NCI-H2196 treated with DMSO at 0.1 percent for 48 hours (cell line): ENCODE data around the gene DPF3.

ENCODE experiments used
- DNase-seq: peaks from one replicate; lab custom pipeline; 2025; ENCODE audit not compliant: unreplicated experiment; lab: John Stamatoyannopoulos, UW

The DPF3 gene

DNA sequence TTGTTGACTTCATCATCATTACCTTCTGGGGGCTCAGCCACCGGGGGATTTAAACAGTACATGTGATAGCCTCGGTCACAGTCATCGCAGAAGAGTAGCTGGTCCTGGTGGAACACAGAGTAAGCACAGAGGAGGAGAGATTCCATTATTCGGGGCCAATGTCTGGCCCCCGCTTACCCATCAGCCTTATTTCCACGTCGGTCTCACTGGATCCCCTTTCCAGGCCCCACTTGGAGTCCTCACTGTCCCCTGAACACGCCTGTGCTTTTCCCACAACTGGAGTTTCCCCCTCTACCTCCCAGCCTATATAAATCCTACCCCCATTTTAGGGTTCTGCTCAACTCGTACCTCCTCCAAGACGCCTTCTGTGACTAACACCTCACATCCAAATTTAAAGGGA lies 274.0 kb downstream of the DPF3 start:
- DNase-seq, result no peak

DNA sequence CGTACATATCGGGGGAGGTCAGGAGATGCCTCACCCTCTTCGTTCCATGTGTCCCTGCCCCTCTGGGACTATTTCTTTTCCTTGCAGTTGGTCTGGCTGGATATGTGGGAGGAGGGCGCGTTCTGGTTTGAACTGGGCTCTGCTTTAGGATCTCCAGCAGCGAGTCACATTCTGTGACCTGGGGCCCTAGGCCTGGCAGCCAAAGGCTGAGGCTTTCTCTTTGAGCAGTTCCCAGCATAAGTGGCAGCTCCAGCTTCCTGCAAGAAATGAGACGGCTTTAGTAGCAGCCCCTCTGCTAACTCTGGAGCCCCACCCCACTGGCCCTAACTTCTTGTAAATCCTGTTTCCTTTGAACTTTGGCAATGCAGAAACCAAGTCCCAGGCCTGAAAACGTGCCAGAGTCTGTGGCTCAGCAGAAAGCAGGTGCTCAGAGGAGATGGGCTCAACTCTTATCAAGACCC lies 274.8 kb downstream of the DPF3 start:
- DNase-seq, result no peak

DNA sequence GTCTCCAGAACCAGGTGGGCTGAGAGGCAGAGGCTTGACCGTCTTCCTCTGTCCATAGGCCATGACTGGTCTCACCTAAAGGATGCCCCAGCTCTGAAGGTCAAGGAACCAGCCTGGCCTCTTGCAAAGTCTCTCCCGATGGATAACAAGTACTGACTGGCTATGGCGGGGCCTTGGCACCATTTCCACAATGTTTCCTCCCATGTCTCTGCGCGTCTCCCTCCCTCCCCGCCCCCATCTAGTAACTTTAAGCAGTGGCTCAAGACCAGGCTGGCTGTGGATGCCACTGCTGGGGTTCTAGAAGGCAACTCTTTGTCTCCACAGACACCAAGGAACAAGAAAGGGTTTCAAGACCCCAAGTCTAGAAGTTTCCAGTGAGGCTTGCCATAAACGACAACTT lies 275.5 kb downstream of the DPF3 start:
- no peak for DNase-seq

DNA sequence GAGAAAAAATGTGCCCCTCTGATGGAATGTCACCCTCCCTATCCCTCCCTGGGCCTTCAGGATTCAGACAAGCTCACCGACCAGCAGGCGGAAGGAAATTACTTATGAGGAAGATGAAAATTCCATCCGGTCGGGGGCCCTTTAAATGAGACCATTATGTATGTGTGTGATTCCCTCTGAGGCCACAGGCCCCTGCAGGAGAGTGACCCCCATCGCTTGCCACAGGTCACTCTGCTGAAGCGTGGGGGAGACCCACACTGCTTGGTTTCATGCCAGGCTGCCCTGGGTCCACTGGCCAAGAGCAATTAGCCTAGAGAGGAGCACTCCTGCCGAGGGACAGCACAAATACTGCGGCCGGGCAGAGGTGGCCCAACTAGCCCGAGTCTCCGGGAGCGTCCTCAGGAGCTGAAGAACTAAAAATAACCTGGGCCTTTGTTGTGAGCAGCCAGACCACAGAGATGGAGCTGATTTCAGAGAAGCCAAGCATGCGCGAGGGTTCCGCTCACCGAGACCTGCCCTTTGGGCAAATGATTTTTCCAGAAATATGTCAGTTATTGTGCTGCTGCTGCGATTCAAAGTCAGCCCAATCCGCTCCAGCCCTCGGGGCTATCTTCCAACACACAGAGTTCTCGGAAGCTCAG lies 276.4 kb downstream of the DPF3 start:
- DNase-seq, result no peak

DNA sequence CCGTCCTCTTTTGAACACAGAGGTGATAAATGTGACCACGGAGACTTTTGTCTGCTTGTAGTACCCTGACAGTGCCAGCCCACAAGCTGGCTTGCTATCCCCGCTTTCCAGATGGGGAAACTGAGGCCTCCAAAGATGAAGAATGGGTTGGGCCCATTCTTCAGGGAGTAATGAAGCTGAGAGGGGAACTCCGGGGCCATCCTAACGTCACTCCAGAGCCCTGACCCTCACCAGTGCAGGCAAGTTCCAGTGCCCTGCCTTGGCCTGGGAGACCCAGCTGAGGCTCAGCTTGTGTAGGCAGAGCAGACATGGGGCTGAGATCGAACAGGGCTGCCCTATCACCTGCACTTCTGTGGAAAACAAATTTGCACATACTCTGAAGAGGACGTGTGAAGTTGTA lies 277.1 kb downstream of the DPF3 start:
- DNase-seq, result no peak

DNA sequence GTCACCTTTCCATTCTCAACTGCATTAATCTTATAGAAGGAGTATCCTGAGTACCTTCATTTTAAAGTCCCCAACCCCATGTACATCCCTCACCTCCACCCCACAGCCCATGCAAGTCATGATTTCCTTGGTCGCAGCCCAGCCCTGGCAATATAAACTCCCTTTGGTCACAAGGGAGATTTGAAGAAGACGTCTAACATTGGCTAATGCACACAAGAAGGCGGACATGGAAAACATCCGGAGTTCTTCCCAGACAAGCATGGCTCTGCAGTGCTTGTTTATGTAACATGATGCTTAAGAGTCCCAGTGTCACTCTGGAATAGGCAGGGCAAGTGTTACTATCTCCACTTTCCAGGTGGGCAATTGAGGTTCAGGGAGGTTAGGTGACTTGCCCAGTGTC lies 277.6 kb downstream of the DPF3 start:
- no peak for DNase-seq

DNA sequence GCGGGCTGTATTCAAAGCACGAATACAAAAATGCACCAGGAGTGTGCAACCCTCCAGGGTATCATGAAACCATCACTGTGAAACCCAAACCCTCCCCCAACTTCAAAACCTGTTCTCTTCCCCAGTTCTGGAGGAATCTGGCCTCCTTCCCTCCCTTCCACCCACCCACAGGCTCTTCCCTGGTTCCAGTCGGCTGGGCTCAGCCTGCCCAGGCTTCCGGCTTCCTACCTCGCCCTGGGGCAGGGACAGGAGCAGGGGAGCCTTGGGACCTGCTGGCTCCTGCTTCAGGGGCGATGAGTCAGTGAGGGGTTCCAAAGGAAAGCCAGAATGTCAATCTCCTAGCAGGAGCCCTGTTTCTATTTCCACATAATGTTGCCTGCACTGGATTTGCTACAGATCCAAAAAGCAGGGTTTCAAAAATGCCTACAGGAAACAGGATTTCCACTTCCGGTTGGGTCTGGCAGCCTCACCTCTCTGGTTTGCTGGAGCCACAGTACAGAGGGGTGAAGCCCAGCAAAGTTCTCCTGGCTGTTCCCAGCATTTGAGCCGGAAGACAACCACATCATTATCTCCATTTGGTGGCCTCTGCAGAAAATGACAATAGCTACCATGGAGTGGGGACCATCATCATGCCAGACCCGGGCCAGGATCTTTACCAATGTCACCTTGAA lies 278.3 kb downstream of the DPF3 start:
- DNase-seq, result no peak

DNA sequence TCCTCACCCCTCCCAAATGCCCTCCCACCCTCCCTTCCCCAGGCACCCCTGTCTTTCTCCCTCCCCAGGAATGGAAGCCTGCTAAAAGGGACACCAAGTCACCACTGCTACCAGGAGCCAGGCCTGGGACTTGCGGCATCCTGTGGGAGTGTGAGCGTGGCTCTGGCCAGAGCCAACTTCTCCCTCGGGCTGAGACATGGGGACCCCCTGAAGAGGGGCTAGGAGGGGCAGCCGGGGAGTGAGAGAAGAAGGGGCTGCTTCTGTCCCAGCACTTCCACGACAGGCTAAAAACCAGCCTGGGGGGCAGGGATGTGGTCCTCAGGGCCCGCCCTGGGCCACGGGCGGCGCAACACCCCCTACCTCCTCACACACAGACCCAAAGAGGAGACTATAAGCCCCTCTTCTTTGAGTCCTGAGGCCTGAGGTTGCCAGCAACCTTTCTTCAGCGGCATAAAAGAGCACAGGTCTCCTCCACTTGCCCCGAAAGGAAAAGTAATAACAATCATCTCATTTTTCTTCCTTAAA lies 278.9 kb downstream of the DPF3 start:
- no peak for DNase-seq

DNA sequence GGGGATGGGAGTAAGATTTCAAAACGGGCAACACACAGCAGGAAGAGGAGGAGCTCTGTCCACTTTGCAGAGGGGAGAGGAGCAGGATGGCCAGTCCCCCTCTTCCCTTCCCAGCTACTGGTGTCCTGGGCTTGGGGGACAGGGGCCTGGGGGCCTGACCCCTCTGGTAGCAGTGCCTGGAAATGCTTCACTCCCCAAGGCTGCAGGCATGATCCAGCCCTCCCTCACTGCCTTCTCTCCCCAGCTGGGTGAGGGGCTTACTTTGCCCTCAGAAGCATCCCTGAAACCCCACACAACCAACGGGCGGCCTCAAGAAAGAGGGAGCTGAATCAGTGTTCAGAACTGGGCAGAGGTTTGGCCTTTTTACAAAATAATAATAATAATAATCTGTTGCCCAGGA lies 279.5 kb downstream of the DPF3 start:
- DNase-seq, result no peak

DNA sequence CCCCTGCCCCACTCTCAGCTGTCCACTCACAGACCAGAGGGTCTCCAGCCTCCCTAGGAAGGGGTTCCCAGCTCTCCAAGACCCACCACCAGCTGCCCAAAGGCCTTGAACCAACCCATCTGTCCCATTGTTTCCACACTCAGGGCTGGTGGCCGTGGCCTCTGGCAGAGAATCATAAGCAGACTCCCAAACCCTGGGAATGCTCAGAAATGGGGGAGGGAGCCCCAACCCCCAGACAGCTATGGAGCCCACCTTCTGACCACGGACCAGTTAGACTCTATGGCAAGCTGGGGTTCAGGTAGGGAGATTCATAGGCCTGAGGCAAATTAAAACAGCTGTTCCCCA lies 280.0 kb downstream of the DPF3 start:
- no peak for DNase-seq

DNA sequence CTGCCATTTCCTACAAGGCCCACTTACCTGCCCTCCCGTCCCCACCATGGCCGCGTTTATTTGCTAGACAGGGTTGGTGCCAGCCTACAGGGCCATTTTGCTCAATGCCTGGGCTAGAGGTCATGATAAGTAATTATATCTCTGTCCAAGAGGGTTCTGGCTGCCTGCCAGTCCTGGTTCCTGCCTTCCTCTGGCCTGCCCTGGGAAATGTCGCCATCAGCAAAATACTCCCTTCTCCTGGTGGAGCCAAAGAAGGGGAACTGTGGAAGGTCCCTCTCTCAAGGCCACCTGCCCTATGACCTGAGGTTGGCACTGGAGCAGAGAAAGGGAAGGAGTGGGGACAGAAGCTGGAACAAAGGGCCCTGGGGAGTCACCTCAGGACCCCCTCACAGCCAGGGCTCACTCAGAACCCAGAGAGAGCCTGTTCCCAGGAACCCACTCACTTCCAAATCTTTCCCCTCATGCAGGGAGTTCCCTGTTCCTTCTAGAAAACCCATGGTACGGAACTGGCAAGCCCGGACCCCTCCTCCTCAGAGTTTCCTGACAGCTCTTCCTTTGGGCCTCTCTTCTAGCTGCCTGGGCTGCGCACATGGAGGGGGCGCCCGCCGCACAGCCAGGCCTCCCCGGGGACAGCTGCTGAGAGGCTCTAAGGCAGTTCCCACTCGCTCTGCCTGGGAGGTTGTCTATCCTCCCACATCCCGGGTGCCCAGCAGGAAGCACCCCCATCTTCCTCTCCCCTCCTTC lies 280.5 kb downstream of the DPF3 start:
- no peak for DNase-seq

DNA sequence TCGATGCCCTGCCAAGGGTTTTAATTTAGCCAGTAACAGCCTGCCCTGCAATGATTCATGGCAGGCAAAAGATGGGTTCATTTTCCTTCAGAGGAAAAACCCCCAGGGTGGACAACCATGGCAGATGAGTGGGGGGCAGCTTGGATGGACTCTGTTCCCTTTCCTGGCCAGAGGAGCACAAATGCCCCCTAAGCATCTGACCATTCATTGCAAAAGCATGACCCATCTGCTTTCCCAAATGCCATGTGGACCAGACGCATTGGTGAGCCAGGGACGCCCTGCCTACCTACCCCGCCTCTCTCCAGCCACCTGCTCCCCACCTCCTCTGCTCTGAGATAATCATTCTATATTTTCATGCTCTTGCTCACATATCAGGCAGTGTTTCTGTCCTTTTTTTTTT lies 281.9 kb downstream of the DPF3 start:
- DNase-seq, result no peak

DNA sequence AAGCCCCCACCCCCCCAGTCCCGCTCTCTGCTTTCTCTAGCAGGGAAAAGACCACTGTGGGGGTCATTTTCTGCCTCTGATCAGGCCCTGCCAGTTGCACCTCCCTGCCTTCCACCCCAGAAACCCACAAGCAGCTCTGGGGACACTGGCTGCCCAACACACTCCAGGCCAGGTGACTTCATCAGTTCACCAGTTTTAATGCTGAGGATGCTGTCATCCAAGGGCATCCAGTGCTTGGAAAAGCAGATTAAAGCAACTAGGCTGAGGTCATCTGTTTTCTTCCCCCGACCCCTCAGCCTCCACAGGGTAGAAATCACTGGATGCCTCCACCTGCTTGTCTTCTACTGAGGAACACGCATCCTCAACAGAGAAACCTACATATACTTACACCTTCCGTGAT lies 282.4 kb downstream of the DPF3 start:
- no peak for DNase-seq

DNA sequence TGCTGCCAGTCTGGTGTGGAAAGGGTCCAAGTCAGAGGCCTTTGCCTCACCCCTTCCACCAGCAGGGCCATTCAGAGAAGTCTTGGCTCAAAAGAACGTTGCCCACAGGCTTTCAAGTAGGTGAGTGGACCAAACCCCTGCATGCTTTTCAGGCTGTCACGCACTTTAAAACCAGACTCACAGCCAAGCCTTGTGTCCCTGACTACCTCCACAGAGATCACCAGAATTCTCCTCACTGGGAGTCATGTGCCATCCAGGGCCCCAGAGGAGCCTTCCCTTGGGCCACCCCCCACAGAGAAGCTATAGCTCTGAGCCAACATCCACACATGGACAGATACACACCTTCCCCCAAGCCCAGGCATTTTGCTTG lies 283.1 kb downstream of the DPF3 start:
- no peak for DNase-seq

DNA sequence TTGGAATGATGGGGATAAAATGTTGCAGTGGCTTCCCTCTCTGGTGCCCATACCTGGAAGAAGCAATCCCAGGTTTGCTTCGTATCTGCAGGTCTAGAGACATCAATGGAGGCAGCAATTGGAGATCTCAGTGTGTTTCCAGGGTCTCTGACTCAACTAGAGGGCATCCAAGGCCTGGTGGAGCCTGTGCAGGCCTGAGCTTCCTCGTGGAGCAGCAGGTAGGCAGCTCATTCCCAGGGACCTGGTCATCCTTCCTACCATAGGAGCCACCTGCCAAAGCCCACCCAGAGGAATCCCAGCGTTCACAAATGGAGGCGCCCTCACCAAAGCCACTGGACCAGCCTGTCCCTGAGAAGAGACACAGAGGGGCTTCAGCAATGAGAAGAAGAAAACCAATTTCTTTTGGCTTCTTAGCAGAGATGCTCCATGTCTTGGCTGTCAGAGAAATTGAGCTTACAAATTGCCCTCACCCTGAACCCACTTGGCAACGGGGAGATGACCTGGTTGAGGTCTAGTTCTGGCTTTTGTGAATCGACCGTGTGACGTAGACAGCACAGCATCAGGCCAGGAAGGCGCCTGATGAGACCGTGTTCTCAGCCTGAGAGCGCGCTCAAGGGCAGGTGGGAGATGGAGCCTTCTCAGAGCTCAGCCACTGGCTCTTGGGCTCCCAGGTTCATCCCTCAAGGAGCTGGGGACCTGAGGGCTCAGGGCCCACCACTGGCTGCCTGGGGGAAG lies 283.6 kb downstream of the DPF3 start:
- no peak for DNase-seq

DNA sequence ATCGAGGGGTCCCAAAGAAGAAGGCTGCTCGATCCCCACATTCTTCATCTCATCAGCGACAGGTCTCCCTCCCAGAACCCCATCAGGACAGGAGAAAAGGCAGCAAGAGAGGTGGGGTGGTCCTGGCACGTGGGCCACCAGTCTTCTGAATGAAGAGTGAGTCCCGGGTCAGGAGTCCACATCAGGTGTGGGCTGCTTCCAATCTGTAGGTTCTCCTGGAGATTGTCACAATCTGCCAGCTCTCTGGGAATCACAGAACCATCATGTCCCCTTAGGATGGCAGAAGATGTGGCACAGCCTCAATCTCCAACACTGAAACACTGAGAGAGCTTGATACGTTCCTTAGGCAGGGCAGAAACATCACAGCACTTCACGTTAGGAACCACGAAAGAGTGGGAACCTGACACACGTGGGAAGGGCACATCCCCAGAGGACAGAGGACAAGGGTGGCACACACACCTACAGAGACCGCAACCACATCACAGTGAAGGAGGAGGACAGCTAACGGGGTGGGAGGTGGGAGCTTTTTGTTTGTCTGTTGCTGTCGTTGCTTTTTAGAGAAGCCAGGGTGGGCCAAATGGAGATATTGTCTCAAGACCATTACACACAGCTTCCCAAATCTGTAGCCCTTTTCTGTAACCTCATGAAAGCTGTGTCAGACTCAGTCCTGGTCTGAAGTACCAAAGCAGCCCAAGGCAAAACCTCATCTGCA lies 284.5 kb downstream of the DPF3 start:
- DNase-seq, result no peak

DNA sequence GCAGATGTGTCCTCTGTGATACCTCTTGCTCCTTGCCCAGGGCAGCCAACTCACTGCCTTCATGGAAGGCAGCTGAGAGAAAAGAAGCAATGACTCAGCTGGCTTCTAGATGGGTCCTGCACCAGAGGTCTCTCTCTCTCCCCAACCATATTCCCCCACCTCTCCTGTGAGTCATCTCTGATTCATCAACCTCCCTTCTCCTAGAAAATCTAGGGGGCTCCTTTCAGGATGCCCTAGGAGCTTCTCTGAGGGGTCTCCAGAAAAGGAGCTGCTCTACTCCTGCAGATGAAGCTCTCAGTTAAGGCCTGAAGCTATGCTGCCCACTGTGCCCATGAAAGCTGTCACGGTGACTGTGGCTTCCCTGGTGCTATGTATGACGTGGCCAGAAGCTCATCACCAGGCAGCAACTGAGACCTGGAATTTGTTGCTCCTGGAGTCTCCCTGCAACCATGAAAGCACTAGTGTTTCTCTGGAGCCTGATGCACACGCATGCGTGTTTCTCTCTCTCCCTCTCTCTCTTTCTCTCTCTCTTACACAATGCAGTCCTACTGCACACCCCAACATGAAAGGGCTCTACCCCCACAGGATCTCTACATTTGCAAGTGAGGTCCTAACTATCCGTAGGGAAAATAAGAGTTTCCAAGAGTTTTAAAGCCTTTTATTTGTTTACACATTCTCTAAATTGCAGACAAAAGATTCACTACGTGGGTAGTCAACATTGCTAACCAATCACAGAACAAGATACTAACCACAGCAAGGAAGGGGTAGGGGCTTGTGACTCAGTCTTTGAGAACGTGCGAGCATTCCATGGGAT lies 285.3 kb downstream of the DPF3 start:
- DNase-seq, result no peak

DNA sequence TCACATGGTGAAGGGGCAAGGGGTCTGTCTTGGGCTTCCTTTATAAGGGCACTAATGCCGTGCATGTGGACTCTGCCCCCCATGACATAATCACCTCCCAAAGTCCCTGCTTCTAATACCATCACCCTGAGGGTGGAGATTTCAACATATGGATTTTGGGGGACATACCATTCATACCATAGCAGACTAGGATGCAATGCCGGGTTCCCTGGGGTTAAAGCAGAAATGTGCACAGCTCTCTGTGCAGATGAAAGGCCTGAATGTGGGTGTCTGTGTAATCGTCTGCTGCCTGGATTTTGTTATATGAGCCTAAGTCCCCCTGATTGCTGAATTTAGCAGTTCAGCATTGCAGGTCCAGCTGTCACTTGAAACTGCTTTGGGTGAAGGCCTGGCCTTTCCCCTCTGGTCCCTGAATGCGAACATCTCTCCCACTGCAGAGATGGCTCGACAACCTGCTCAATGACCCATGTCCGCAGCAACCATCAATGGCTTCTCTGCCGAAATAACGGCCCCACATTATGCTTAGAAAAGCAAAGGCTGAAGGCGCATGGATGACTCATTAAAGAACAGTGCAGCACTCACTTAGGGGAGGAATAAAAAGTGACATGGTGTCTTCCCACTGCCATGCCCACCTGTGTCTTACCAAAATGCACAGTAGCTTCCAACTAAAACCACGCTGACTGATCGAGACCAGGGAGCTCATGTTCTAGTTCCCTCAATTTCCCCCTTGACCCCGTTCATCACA lies 286.3 kb downstream of the DPF3 start:
- no peak for DNase-seq

DNA sequence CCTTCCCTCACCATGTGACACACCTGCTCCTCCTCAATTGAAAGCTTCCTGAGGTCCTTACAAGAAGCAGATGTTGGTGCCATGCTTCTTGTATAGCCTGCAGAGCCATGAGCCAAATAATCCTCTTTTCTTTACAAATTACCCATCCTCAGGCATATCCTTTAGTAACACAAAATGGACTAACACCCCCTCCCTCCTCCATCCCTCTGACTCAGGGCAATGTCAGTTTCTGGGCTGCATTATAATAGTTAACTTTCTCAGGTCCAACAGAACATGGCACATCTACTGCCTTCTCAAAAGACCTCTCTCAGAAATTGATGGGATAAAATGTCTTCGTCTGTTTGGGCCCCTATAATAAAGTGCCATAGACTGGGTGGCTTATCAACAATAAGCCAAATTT lies 287.0 kb downstream of the DPF3 start:
- DNase-seq, result no peak

DNA sequence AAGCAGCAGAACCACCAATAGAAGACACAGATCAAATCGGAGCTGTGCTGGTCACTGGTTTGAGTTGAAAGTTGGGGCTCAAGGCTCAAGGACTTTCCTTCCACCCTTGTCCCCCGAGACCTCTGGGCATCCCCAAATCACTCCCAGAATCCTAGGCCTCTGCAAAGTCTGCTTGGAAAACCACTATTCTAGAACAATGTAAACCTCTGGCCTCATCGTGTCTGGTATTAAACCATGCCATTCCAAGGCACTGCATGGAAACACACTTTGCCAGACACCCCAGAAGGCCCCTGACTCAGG lies 288.0 kb downstream of the DPF3 start:
- DNase-seq, result no peak
